K562 (cell line): ENCODE data around the gene TMEM150A. TPM values are rescaled to one million over a fixed set of nuclear protein-coding genes. Genes with fewer than 3 reads are reported as not detected.

Source experiments
- AFF4 ChIP-seq: sonication (generic); formaldehyde crosslinking; IDR thresholded peaks from 2 replicates; pipeline ENCODE4 v1.8.0; 2023; ENCODE audit warnings: mild to moderate bottlenecking, missing genetic modification reagents
- ERF ChIP-seq: fragments of 450-650 bp; formaldehyde crosslinking; IDR thresholded peaks from 2 replicates; pipeline ENCODE4 v1.4.0; 2020; ENCODE audit warnings: mild to moderate bottlenecking, mixed read lengths
- JUNB ChIP-seq: fragments of 450-650 bp; formaldehyde crosslinking; conservative IDR thresholded peaks from 2 replicates; pipeline ENCODE4 v1.4.0; 2020; ENCODE audit warnings: mild to moderate bottlenecking
- MCM7 ChIP-seq, 2 experiments: fragments of 450-650 bp; IDR thresholded peaks; 2 replicates each; pipeline ENCODE4 v1.6.1; 2016 to 2018
- PCBP1 ChIP-seq: fragments of 200-400 bp; formaldehyde crosslinking; IDR thresholded peaks from 2 replicates; pipeline ENCODE4 v1.6.1; 2018; ENCODE audit warnings: mild to moderate bottlenecking, low read depth, low read length; ENCODE audit not compliant: poor library complexity, severe bottlenecking
- RBM14 ChIP-seq: fragments of 200-400 bp; formaldehyde crosslinking; IDR thresholded peaks from 2 replicates; pipeline ENCODE4 v1.6.1; 2018; ENCODE audit warnings: low read depth, mild to moderate bottlenecking, low read length, moderate library complexity, borderline replicate concordance; ENCODE audit not compliant: insufficient read depth
- RCOR1 ChIP-seq, 2 experiments: IDR thresholded peaks; 2 replicates each; pipeline ENCODE4 v1.6.1; 2012; ENCODE audit warnings: low read depth in 2 of 2, low read length in 2 of 2, borderline replicate concordance in 1 of 2, improper control_type of control experiment in 1 of 2
- REST ChIP-seq, 2 experiments: fragments of 450-650 bp; formaldehyde crosslinking in 1 of 2; IDR thresholded peaks; 2 replicates each; pipeline versions ENCODE4 v1.4.0 to v1.6.1; 2014 to 2020; ENCODE audit warnings: mild to moderate bottlenecking in 2 of 2, borderline replicate concordance in 1 of 2, low read depth in 1 of 2
- YY1 ChIP-seq, 3 experiments: IDR thresholded peaks; 2 replicates each; pipeline ENCODE4 v1.6.1; 2011; ENCODE audit warnings: low read length in 2 of 3, mild to moderate bottlenecking in 2 of 3, moderate library complexity in 2 of 3, borderline replicate concordance in 1 of 3, control low read depth in 1 of 3, low read depth in 1 of 3; ENCODE audit not compliant: insufficient read depth in 3 of 3, insufficient replicate concordance in 2 of 3, control insufficient read depth in 1 of 3, insufficient read length in 1 of 3; ENCODE audit errors: extremely low read depth in 1 of 3
- ZNF232 ChIP-seq: sonication (generic); formaldehyde crosslinking; IDR thresholded peaks from 2 replicates; pipeline ENCODE4 v1.8.0; 2022; ENCODE audit warnings: mild to moderate bottlenecking, missing genetic modification reagents
- polyA plus RNA-seq, 8 experiments: library from polyadenylated mRNA; depleted of rRNA in 4 of 8; stranded (reverse) in 5 of 8; unstranded in 3 of 8; fragments of >200 nt; fragmentation: Nextera tagmentation in 2 of 8; fragmentation: Illumina TruSeq in 1 of 8; extraction: Ambion mirVana in 2 of 8; extraction: Trizol in 1 of 8; gene quantifications; 2 replicates each; pipeline versions ENCODE4 v1.2.1 to v1.2.3, GENCODE V29; 2011 to 2014; ENCODE audit warnings: inconsistent platforms in 1 of 8, missing spikeins in 1 of 8
- total RNA-seq, 7 experiments: library from RNA; depleted of rRNA in 6 of 7; stranded (reverse); fragments of >200 nt in 6 of 7; fragmentation: Illumina TruSeq in 2 of 7; extraction: Trizol in 2 of 7; gene quantifications; 2 replicates each; pipeline versions ENCODE4 v1.2.1 to v1.2.3, GENCODE V29; 2011 to 2021; ENCODE audit warnings: low replicate concordance in 1 of 7
- TF ChIP-seq, protein P1 (sequence below): fragments of 250-450 bp; sonication (Bioruptor Pico); IDR thresholded peaks from 2 replicates; pipeline ENCODE4 v1.8.0; 2022; ENCODE audit warnings: moderate library complexity, mild to moderate bottlenecking, inconsistent platforms

TMEM150A gene
- total and polyA plus RNA-seq, 9 of the 15 experiments (the other 6 are each of a cell fraction or from before 2014, with no cell fraction given): 3.9 to 17.1 (median 8.4) TPM

DNA sequence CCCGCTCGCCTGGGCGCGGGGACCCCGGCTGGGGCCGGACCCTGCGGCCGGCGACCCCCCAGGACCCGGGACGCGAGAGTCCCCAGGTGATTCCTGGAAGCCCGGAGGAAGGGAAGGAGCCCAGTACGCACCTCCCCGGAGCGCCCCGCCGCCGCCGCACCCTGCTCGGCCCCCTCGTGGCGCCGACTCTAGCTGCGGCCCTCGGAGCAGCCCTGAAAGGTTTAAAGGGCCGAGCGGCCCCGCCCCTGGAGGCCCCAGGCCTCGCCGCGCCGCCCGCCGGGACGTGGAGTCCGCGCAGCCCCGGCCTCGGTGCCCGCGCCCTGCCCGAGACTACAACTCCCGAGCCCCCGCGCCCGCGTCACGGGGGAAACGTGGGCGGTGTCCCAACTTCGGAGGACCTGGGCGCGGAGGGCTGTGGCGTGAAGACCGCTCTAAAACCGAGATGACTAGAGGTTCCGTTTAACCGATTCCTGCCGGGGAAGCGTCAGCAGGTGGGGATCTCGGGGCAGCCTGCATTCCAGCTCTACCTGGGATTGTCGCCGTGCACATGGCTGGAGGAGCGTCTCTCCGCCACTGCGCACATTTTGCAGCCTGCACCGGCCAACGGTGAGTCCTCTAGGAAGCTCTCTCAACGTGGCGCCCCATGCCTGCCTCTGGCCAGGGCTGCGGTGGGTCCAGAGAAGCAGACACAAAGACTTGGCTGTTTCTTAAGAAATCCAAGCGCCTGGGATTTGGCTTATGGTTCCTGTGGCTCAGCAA, at the start of gene TMEM150A (continued):
- TF ChIP-seq ZNF232 (CRISPR knock-in tag) (0 out of 2 replicates have a peak, but pooled peaks have one; percentile 47), JUNB (CRISPR knock-in tag) (no peak), MCM7 (IDR thresholded peaks at IDR 0.05) (no peak), REST (IDR thresholded peaks at IDR 0.05; ENCODE audit: borderline replicate concordance) (peak; percentile 36; the same call in 1 of the 2 replicates), REST (CRISPR knock-in tag; IDR thresholded peaks at IDR 0.05; ENCODE audit: low read depth) (no peak; the same call in 1 of the 2 replicates), AFF4 (0 out of 2 replicates have a peak, but pooled peaks have one; percentile 44), ERF (CRISPR knock-in tag) (0 out of 2 replicates have a peak, but pooled peaks have one; percentile 76), PCBP1 (no peak), RBM14 (0 out of 2 replicates have a peak, but pooled peaks have one; percentile 52), YY1 (IDR thresholded peaks at IDR 0.05; ENCODE audit: borderline replicate concordance in 1 of 3, control insufficient read depth in 1 of 3, extremely low read depth in 1 of 3, insufficient read depth in 3 of 3, insufficient read length in 1 of 3, insufficient replicate concordance in 2 of 3, low read depth in 1 of 3, low read length in 2 of 3) (peak in 1 of 3 experiments; percentile 32), RCOR1 (IDR thresholded peaks at IDR 0.05; ENCODE audit: borderline replicate concordance in 1 of 2, low read depth in 2 of 2, low read length in 2 of 2) (0 out of 4 replicates have a peak, but pooled peaks of 1 of the 2 experiments have one; percentile 7)
- TF ChIP-seq, protein P1, sequence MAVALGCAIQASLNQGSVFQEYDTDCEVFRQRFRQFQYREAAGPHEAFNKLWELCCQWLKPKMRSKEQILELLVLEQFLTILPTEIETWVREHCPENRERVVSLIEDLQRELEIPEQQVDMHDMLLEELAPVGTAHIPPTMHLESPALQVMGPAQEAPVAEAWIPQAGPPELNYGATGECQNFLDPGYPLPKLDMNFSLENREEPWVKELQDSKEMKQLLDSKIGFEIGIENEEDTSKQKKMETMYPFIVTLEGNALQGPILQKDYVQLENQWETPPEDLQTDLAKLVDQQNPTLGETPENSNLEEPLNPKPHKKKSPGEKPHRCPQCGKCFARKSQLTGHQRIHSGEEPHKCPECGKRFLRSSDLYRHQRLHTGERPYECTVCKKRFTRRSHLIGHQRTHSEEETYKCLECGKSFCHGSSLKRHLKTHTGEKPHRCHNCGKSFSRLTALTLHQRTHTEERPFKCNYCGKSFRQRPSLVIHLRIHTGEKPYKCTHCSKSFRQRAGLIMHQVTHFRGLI (CRISPR knock-in tag): no peak
